Testis (tissue), 2 donors: ENCODE results near the gene GRM5.

Source experiments
- CTCF ChIP-seq, 3 experiments: fragments of 450-650 bp in 2 of 3; fragments of 200-600 bp in 1 of 3; sonication (generic) in 1 of 3; IDR thresholded peaks; one replicate each; pipeline ENCODE4 v1.5.1; 2016 to 2019; ENCODE audit warnings: antibody characterized with exemption in 3 of 3, mild to moderate bottlenecking in 2 of 3, moderate library complexity in 1 of 3
- POLR2A ChIP-seq: fragments of 450-650 bp; IDR thresholded peaks from one replicate; pipeline ENCODE4 v1.6.1; 2017; ENCODE audit warnings: antibody characterized with exemption, mild to moderate bottlenecking, moderate library complexity

- no peak for TF ChIP-seq CTCF (IDR thresholded peaks at IDR 0.05)
- TF ChIP-seq POLR2A: no peak
Measured at GRCh38 chr11:88596786-88597185, 469.0 kb downstream of the GRM5 start.
